Measurements from ENCODE around the gene NAT8. TPM values are rescaled to one million over a fixed set of nuclear protein-coding genes. Genes with fewer than 3 reads are reported as not detected.
"Not testable (repeated sequence)": the region's sequence is repeated elsewhere in the genome, so short reads cannot be mapped to it uniquely, and the experiment has no call there.

NAT8 gene
- not detected for total RNA-seq

- no peak for DNase-seq
Observed at GRCh38 chr2:73642338-73643018, at the start of gene NAT8. Gene NAT8, minus strand, starts transcription at chr2:73642422. Its CDS starts 794 bp downstream, at chr2:73641628.

- not testable (repeated sequence) for DNase-seq
Observed at GRCh38 chr2:73690372-73691088, 48.3 kb upstream of the NAT8 start.

- not testable (repeated sequence) for DNase-seq
Observed at GRCh38 chr2:73688494-73688893, 46.3 kb upstream of the NAT8 start.

- DNase-seq: no peak
Observed at GRCh38 chr2:73685764-73686438, 43.7 kb upstream of the NAT8 start.

- DNase-seq: not testable (repeated sequence)
Observed at GRCh38 chr2:73684905-73685304, 42.7 kb upstream of the NAT8 start.

GRCh38 chr2:73684325-73684724 lies 42.1 kb upstream of the NAT8 start:
- DNase-seq: not testable (repeated sequence)

GRCh38 chr2:73679951-73680571 lies 37.8 kb upstream of the NAT8 start:
- not testable (repeated sequence) for DNase-seq

- not testable (repeated sequence) for DNase-seq
Observed at GRCh38 chr2:73679237-73679636, 37.0 kb upstream of the NAT8 start.

GRCh38 chr2:73678008-73678407 lies 35.8 kb upstream of the NAT8 start:
- not testable (repeated sequence) for DNase-seq

GRCh38 chr2:73676211-73676610 lies 34.0 kb upstream of the NAT8 start:
- not testable (repeated sequence) for DNase-seq

GRCh38 chr2:73674696-73675157 lies 32.5 kb upstream of the NAT8 start:
- DNase-seq: not testable (repeated sequence)

GRCh38 chr2:73669976-73670375 lies 27.8 kb upstream of the NAT8 start:
- not testable (repeated sequence) for DNase-seq

GRCh38 chr2:73667239-73667638 lies 25.0 kb upstream of the NAT8 start:
- DNase-seq: not testable (repeated sequence)

GRCh38 chr2:73654175-73654574 lies 12.0 kb upstream of the NAT8 start:
- no peak for DNase-seq

- no peak for DNase-seq
Observed at GRCh38 chr2:73652348-73652747, 10.1 kb upstream of the NAT8 start.

GRCh38 chr2:73651591-73652230 lies 9.5 kb upstream of the NAT8 start:
- no peak for DNase-seq

GRCh38 chr2:73647690-73648089 lies 5.5 kb upstream of the NAT8 start:
- not testable (repeated sequence) for DNase-seq

GRCh38 chr2:73641767-73642062 lies 507 bp downstream of the NAT8 start:
- DNase-seq: no peak

GRCh38 chr2:73640946-73641766 lies 1.1 kb downstream of the NAT8 start:
- no peak for DNase-seq

GRCh38 chr2:73640511-73640911 lies 1.7 kb downstream of the NAT8 start:
- DNase-seq: no peak

- no peak for DNase-seq
Observed at GRCh38 chr2:73638429-73638828, 3.8 kb downstream of the NAT8 start.
